KOPT-K1 (cell line): ENCODE measurements around the gene PIK3AP1.
"Not testable (repeated sequence)": the region's sequence is repeated elsewhere in the genome, so short reads cannot be mapped to it uniquely, and the experiment has no call there.

ENCODE experiments used
- H3K27ac ChIP-seq: fragments of 200-600 bp; sonication (generic); 2 replicates; pipeline ENCODE4 v1.5.1; 2016; ENCODE audit warnings: antibody characterized with exemption, mild to moderate bottlenecking, low read depth, low read length; ENCODE audit not compliant: poor library complexity, severe bottlenecking
- H3K36me3 ChIP-seq: fragments of 200-600 bp; sonication (generic); 2 replicates; pipeline ENCODE4 v1.5.1; 2017; ENCODE audit warnings: antibody characterized with exemption, mild to moderate bottlenecking, low read length, moderate library complexity; ENCODE audit not compliant: insufficient read depth
- H3K9me3 ChIP-seq: fragments of 200-600 bp; sonication (generic); 2 replicates; pipeline ENCODE4 v1.5.1; 2017; ENCODE audit warnings: antibody characterized with exemption, low read length, mild to moderate bottlenecking; ENCODE audit not compliant: insufficient read depth, poor library complexity, severe bottlenecking

PIK3AP1 gene, protein sequence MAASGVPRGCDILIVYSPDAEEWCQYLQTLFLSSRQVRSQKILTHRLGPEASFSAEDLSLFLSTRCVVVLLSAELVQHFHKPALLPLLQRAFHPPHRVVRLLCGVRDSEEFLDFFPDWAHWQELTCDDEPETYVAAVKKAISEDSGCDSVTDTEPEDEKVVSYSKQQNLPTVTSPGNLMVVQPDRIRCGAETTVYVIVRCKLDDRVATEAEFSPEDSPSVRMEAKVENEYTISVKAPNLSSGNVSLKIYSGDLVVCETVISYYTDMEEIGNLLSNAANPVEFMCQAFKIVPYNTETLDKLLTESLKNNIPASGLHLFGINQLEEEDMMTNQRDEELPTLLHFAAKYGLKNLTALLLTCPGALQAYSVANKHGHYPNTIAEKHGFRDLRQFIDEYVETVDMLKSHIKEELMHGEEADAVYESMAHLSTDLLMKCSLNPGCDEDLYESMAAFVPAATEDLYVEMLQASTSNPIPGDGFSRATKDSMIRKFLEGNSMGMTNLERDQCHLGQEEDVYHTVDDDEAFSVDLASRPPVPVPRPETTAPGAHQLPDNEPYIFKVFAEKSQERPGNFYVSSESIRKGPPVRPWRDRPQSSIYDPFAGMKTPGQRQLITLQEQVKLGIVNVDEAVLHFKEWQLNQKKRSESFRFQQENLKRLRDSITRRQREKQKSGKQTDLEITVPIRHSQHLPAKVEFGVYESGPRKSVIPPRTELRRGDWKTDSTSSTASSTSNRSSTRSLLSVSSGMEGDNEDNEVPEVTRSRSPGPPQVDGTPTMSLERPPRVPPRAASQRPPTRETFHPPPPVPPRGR

DNA sequence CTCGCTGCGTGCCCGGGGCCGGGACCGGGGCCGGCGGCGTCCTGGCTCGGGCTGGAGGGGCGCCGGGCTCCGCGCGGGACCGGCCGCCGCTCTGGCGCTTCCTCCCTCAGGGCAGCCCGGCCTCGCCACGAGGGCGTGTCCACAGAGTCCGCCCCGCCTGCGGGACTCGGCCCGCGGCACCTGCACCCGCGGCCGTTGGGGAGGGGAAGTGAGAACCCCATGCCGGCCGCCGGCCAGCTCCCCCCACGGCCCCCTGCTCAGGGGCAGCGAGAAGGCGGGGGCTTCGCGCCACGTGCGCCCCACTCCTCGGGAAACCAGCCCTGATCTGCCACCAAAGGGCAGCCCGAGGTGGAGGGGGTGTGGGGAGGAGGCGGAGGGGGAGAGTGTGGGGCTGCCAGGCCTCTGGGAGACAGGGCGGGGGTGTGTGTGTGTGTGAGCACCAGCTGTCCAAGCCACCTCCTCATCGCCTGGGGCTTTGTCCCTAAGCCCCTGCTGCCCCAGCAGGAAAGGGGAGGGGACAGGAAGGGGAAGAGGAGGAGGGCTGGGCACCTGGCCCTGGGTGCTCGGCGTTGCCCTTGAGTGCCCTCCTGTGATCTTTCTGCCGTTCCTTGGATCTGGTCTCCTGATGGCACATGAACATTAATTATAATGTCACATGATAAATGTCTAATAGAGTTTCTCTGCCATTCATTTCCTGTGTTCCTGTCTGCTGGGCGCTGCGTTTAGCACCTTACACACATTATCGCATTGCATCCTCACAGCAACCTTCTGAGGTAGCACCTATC is at the start of gene PIK3AP1:
PIK3AP1 (minus strand) TSS at position 93 of the 785 bp plus-strand sequence. CDS start 120 bp downstream, outside the sequence.
- Histone ChIP-seq H3K36me3 (no peaks in the 10 kb centered on the region), H3K27ac (peak within 1 kb of the TSS; percentile 39), H3K9me3 (no peaks in the 10 kb centered on the region)

GRCh38 chr10:96768136-96768535 is 47.8 kb upstream of the PIK3AP1 start:
- H3K27ac ChIP-seq: no peak overlapping the region
- H3K9me3 ChIP-seq: peaks cover 16% of the 10 kb centered on the region
- H3K36me3 ChIP-seq: no peaks in the 10 kb centered on the region

DNA sequence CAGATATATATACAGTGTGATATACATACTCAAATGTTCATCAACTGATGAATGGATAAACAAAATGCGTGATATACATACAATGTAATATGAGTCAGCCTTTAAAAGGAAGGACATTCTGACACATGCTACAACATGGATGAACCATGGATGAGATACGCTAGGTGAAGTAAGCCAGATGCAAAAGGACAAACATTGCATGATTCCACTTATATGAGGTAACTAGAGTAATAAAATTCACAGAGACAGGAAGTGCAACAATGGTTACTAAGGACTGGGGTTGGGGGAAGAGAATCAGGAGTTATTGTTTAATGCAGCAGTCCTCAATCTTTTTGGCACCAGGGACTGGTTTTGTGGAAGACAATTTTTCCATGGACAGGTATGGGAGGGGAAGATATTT is 47.3 kb upstream of the PIK3AP1 start:
- H3K27ac ChIP-seq: no peak overlapping the region
- peaks cover 11% of the 10 kb centered on the region for H3K9me3 ChIP-seq
- H3K36me3 ChIP-seq: no peaks in the 10 kb centered on the region

GRCh38 chr10:96765406-96766240 is 45.3 kb upstream of the PIK3AP1 start:
- H3K36me3 ChIP-seq: no peaks in the 10 kb centered on the region
- no peak overlapping the region for H3K27ac ChIP-seq
- no peaks in the 10 kb centered on the region for H3K9me3 ChIP-seq

DNA sequence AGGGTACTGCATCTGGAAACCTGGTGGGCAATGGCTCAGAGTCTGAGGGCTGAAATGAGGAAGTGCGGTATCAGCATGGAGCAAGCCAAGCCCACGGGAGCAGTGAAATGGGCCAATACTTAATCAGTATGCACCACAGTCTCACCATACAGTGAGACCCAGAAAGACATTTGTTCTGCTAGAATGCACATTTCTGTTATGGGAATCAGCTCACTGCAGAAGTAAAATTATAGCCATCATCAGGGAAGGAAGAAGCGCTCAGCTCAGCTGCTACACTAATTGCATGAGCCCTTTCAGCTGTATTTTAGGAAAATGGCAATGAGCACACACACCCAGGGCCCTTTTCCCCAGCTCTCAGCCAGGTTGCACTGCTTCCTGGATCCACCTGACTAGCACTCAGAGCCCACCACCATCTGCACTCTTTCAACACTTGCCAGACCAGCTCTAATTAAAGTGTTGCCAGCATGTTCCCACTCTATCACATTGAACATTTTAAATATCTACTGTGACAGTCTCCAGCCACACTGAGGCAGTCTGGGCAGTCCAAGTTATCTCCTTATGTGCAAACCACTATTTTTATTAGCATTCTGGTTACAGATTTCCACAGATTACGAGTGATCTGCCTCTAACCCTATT is 44.2 kb upstream of the PIK3AP1 start:
- no peaks in the 10 kb centered on the region for H3K9me3 ChIP-seq
- no peaks in the 10 kb centered on the region for H3K36me3 ChIP-seq
- H3K27ac ChIP-seq: no peak overlapping the region

- Histone ChIP-seq H3K36me3 (no peaks in the 10 kb centered on the region), H3K27ac (no peak overlapping the region), H3K9me3 (no peaks in the 10 kb centered on the region)
Observed at GRCh38 chr10:96758423-96758822, 38.1 kb upstream of the PIK3AP1 start.

- Histone ChIP-seq H3K36me3 (no peaks in the 10 kb centered on the region), H3K27ac (no peak overlapping the region), H3K9me3 (no peaks in the 10 kb centered on the region)
Observed at GRCh38 chr10:96756111-96756903, 36.0 kb upstream of the PIK3AP1 start.

GRCh38 chr10:96753956-96754355 is 33.6 kb upstream of the PIK3AP1 start:
- H3K27ac ChIP-seq: no peak overlapping the region
- no peaks in the 10 kb centered on the region for H3K9me3 ChIP-seq
- H3K36me3 ChIP-seq: no peaks in the 10 kb centered on the region

GRCh38 chr10:96752375-96752774 is 32.1 kb upstream of the PIK3AP1 start:
- H3K36me3 ChIP-seq: no peaks in the 10 kb centered on the region
- no peak overlapping the region for H3K27ac ChIP-seq
- H3K9me3 ChIP-seq: no peaks in the 10 kb centered on the region

- not testable (repeated sequence) for H3K36me3 ChIP-seq, H3K9me3 ChIP-seq, H3K27ac ChIP-seq
Observed at GRCh38 chr10:96750316-96750715, 30.0 kb upstream of the PIK3AP1 start.

GRCh38 chr10:96747734-96748550 is 27.6 kb upstream of the PIK3AP1 start:
- Histone ChIP-seq H3K9me3 (no peaks in the 10 kb centered on the region), H3K36me3 (no peaks in the 10 kb centered on the region), H3K27ac (no peak overlapping the region)

- H3K36me3 ChIP-seq: no peaks in the 10 kb centered on the region
- H3K27ac ChIP-seq: no peak overlapping the region
- no peaks in the 10 kb centered on the region for H3K9me3 ChIP-seq
Observed at GRCh38 chr10:96746503-96746902, 26.2 kb upstream of the PIK3AP1 start.

GRCh38 chr10:96745950-96746349 is 25.6 kb upstream of the PIK3AP1 start:
- Histone ChIP-seq H3K9me3 (no peaks in the 10 kb centered on the region), H3K36me3 (no peaks in the 10 kb centered on the region), H3K27ac (no peak overlapping the region)
